HepG2 (cell line): ENCODE results near the gene LMAN2. TPM values are rescaled to one million over a fixed set of nuclear protein-coding genes. Genes with fewer than 3 reads are reported as not detected.

ENCODE experiments used
- AGO1 ChIP-seq: fragments of 200-400 bp; formaldehyde crosslinking; IDR thresholded peaks from 2 replicates; pipeline ENCODE4 v1.6.1; 2017; ENCODE audit warnings: mild to moderate bottlenecking, low read depth, low read length, moderate library complexity; ENCODE audit not compliant: poor library complexity, severe bottlenecking
- FOXP1 ChIP-seq, 2 experiments: fragments of 450-650 bp in 1 of 2; IDR thresholded peaks; 2 replicates each; pipeline ENCODE4 v1.6.1; 2017 to 2018; ENCODE audit warnings: antibody characterized with exemption in 1 of 2
- ISL2 ChIP-seq: sonication (generic); formaldehyde crosslinking; IDR thresholded peaks from 2 replicates; pipeline ENCODE4 v1.5.0; 2020; ENCODE audit warnings: missing genetic modification reagents
- KLF16 ChIP-seq, 2 experiments: sonication (generic) in 1 of 2; formaldehyde crosslinking in 1 of 2; IDR thresholded peaks; 2 replicates each; pipeline versions ENCODE4 v1.6.1 to v1.8.0; 2016 to 2023; ENCODE audit warnings: missing genetic modification reagents in 2 of 2, missing compliant biosample characterization in 1 of 2
- NCOA1 ChIP-seq: sonication (generic); formaldehyde crosslinking; IDR thresholded peaks from 2 replicates; pipeline ENCODE4 v1.9.0; 2021; ENCODE audit warnings: missing genetic modification reagents
- NFKB2 ChIP-seq: sonication (generic); formaldehyde crosslinking; IDR thresholded peaks from 2 replicates; pipeline ENCODE4 v1.4.0; 2020; ENCODE audit warnings: missing genetic modification reagents, borderline replicate concordance
- NONO ChIP-seq, 2 experiments: fragments of 450-650 bp in 1 of 2; sonication (generic) in 1 of 2; formaldehyde crosslinking in 1 of 2; IDR thresholded peaks in 1 of 2; conservative IDR thresholded peaks in 1 of 2; 2 replicates each; pipeline versions ENCODE4 v1.6.1 to v1.8.0; 2017 to 2022; ENCODE audit warnings: mild to moderate bottlenecking in 1 of 2, missing genetic modification reagents in 1 of 2, moderate library complexity in 1 of 2
- PHF21A ChIP-seq: sonication (generic); formaldehyde crosslinking; IDR thresholded peaks from 2 replicates; pipeline ENCODE4 v1.5.0; 2020; ENCODE audit warnings: mild to moderate bottlenecking, missing genetic modification reagents
- SALL1 ChIP-seq: sonication (generic); formaldehyde crosslinking; IDR thresholded peaks from 2 replicates; pipeline ENCODE4 v1.8.0; 2022; ENCODE audit warnings: mild to moderate bottlenecking, missing genetic modification reagents
- TBL1XR1 ChIP-seq: fragments of 150-350 bp; IDR thresholded peaks from 2 replicates; pipeline ENCODE4 v1.6.1; 2014; ENCODE audit warnings: borderline replicate concordance, low read length; ENCODE audit not compliant: partially characterized antibody
- ZBTB25 ChIP-seq: IDR thresholded peaks from 2 replicates; pipeline ENCODE4 v1.6.1; 2018; ENCODE audit warnings: missing genetic modification reagents
- ZNF430 ChIP-seq: sonication (generic); formaldehyde crosslinking; IDR thresholded peaks from 2 replicates; pipeline ENCODE4 v1.9.0; 2021; ENCODE audit warnings: mild to moderate bottlenecking, missing genetic modification reagents
- ZNF614 ChIP-seq: IDR thresholded peaks from 2 replicates; pipeline ENCODE4 v1.6.1; 2018; ENCODE audit warnings: missing biosample characterization, missing genetic modification reagents, inconsistent platforms, borderline replicate concordance
- ZNF639 ChIP-seq: conservative IDR thresholded peaks from 2 replicates; pipeline ENCODE4 v1.6.1; 2018; ENCODE audit warnings: missing genetic modification reagents
- ZNF749 ChIP-seq: sonication (generic); formaldehyde crosslinking; IDR thresholded peaks from 2 replicates; pipeline ENCODE4 v1.8.0; 2022; ENCODE audit warnings: mild to moderate bottlenecking, missing genetic modification reagents, moderate library complexity, borderline replicate concordance
- polyA plus RNA-seq, 8 experiments: library from polyadenylated mRNA; depleted of rRNA in 3 of 8; stranded (reverse) in 7 of 8; unstranded in 1 of 8; fragments of >200 nt; fragmentation: Illumina TruSeq in 4 of 8; extraction: Trizol in 4 of 8; gene quantifications; 2 replicates each; pipeline versions ENCODE4 v1.2.1 to v1.2.3, GENCODE V29; 2011 to 2016; ENCODE audit warnings: low read depth in 4 of 8, missing spikeins in 1 of 8, mixed read lengths in 1 of 8; ENCODE audit not compliant: insufficient read depth in 1 of 8
- total RNA-seq, 5 experiments: library from RNA; depleted of rRNA; stranded (reverse); fragments of >200 nt; fragmentation: Illumina TruSeq; extraction: Trizol; gene quantifications; 2 replicates each; pipeline ENCODE4 v1.2.3, GENCODE V29; 2016; ENCODE audit warnings: low read depth in 1 of 5
- TF ChIP-seq, protein P1 (sequence below), 2 experiments: fragments of 450-650 bp in 1 of 2; sonication (generic) in 1 of 2; formaldehyde crosslinking in 1 of 2; IDR thresholded peaks; 2 replicates each; pipeline versions ENCODE4 v1.6.1 to v1.8.0; 2016 to 2022; ENCODE audit warnings: antibody characterized with exemption in 1 of 2, mild to moderate bottlenecking in 1 of 2, missing genetic modification reagents in 1 of 2
- TF ChIP-seq, protein P2 (sequence below): IDR thresholded peaks from 2 replicates; pipeline ENCODE4 v1.6.1; 2016; ENCODE audit warnings: low read depth, borderline replicate concordance

Gene LMAN2
- total and polyA plus RNA-seq, 2 of the 13 experiments (the other 11 are each of a cell fraction or from before 2014, with no cell fraction given), result 191 to 197 TPM

DNA sequence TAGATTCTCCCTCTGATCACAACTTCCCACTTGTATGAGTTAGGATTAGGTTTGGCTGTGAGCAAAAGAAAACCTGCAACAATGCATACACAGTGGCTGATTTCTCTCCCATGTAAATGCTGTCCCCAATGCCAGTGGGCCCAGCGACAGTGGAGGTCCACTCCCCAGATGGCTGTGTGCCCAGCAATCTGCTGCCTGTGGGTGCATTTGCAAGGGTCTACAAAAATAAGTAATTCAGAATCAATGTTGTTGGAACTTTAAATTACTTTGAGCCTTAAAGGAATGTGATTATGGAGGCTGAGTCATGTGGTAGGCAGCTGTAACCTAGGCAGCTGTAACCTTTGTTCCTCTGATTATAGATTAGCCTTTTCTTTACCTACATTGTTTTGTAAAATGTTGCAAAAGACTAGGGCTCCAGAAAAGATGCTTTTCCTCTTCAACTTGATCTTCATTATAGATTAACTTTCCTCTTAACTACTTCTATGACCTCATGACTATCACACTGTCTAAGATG is 25.5 kb downstream of the LMAN2 start (continued):
- TF ChIP-seq ZNF639 (CRISPR knock-in tag), result no peak
- TF ChIP-seq NONO (IDR thresholded peaks at IDR 0.05), result no peak
- TF ChIP-seq NONO (CRISPR knock-in tag; conservative IDR thresholded peaks at IDR 0.05), result 0 out of 2 replicates have a peak, but pooled peaks have one; percentile 41
- TF ChIP-seq ZBTB25, result 0 out of 2 replicates have a peak, but pooled peaks have one; percentile 11
- no peak for TF ChIP-seq FOXP1 (IDR thresholded peaks at IDR 0.05)
- no peak for TF ChIP-seq FOXP1 (CRISPR knock-in tag; IDR thresholded peaks at IDR 0.05)
- TF ChIP-seq TBL1XR1, result no peak
- TF ChIP-seq ZNF749 (CRISPR knock-in tag), result no peak
- TF ChIP-seq PHF21A (CRISPR knock-in tag), result peak; percentile 26; the same call in 1 of the 2 replicates
- TF ChIP-seq ZNF430 (CRISPR knock-in tag), result no peak
- no peak; the same call in 1 of the 2 replicates for TF ChIP-seq ZNF614 (CRISPR knock-in tag)
- TF ChIP-seq NFKB2, result no peak
- TF ChIP-seq SALL1 (CRISPR knock-in tag), result peak; percentile 65
- no peak for TF ChIP-seq AGO1
- peak in 1 of 2 experiments; percentile 71; a peak in 2 of 4 replicates for TF ChIP-seq KLF16 (CRISPR knock-in tag; IDR thresholded peaks at IDR 0.05)
- TF ChIP-seq, protein P1, sequence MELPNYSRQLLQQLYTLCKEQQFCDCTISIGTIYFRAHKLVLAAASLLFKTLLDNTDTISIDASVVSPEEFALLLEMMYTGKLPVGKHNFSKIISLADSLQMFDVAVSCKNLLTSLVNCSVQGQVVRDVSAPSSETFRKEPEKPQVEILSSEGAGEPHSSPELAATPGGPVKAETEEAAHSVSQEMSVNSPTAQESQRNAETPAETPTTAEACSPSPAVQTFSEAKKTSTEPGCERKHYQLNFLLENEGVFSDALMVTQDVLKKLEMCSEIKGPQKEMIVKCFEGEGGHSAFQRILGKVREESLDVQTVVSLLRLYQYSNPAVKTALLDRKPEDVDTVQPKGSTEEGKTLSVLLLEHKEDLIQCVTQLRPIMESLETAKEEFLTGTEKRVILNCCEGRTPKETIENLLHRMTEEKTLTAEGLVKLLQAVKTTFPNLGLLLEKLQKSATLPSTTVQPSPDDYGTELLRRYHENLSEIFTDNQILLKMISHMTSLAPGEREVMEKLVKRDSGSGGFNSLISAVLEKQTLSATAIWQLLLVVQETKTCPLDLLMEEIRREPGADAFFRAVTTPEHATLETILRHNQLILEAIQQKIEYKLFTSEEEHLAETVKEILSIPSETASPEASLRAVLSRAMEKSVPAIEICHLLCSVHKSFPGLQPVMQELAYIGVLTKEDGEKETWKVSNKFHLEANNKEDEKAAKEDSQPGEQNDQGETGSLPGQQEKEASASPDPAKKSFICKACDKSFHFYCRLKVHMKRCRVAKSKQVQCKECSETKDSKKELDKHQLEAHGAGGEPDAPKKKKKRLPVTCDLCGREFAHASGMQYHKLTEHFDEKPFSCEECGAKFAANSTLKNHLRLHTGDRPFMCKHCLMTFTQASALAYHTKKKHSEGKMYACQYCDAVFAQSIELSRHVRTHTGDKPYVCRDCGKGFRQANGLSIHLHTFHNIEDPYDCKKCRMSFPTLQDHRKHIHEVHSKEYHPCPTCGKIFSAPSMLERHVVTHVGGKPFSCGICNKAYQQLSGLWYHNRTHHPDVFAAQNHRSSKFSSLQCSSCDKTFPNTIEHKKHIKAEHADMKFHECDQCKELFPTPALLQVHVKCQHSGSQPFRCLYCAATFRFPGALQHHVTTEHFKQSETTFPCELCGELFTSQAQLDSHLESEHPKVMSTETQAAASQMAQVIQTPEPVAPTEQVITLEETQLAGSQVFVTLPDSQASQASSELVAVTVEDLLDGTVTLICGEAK (IDR thresholded peaks at IDR 0.05), result no peak
- TF ChIP-seq, protein P1 (CRISPR knock-in tag; IDR thresholded peaks at IDR 0.05), result no peak
- TF ChIP-seq, protein P2, sequence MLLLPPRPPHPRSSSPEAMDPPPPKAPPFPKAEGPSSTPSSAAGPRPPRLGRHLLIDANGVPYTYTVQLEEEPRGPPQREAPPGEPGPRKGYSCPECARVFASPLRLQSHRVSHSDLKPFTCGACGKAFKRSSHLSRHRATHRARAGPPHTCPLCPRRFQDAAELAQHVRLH (CRISPR knock-in tag), result no peak
- no peak for TF ChIP-seq ISL2 (CRISPR knock-in tag)
- no peak for TF ChIP-seq NCOA1 (CRISPR knock-in tag)
